IPS-NIHi7 (cell line): ENCODE data around the gene CRB3.
A peak's percentile ranks its signal among the peaks of the same experiment; 100 is the strongest.
"Not testable (repeated sequence)": the region's sequence is repeated elsewhere in the genome, so short reads cannot be mapped to it uniquely, and the experiment has no call there.

Experiments used
- DNase-seq: peaks from one replicate; pipeline ENCODE4 v3.0.0; 2012; ENCODE audit warnings: mixed read lengths; ENCODE audit errors: extremely low spot score

Gene CRB3

DNA sequence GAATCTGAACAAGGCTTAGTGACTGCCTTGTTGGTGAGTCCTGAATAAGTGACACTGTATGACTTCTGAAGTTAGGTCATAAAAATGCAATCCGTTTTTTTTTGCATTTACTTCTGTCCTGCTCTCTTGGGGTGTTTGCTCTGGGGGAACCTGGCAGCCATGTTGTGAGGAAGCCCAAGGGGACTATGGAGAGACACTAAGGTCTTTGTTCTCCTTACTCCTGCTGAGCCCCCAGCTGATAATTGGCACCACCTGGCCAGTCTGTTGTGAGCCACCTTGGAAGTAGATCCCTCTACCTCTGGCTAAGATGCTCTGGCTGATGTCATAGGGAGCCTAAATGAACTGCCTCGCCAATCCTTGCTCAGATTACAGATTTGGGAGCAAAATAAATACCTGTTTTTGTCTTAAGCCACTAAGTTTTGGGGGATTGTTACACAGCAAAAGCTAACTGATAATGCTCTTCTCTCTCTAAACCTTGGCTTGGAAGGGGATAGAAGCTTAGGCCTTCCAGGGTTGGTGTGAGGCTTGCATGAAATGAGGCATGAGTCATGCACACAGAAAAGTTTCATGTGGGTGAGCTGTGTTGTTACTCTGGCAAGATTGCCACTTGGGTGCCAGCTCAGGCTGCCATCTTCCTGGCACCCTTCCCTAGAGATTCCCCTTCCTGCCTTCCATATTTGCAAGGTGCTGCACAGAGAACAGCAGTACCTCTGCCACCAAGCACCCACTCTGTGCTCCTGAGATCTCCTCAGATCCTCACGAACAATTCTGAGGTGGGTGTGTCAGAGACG, 27.9 kb downstream of the CRB3 start:
- no peak for DNase-seq

GRCh38 chr19:6494438-6495036, 30.5 kb downstream of the CRB3 start:
- no peak for DNase-seq

- DNase-seq, result no peak
Measured at GRCh38 chr19:6495947-6496346, 31.9 kb downstream of the CRB3 start.

GRCh38 chr19:6498294-6499036, 34.4 kb downstream of the CRB3 start:
- DNase-seq, result no peak

GRCh38 chr19:6499052-6499790, 35.1 kb downstream of the CRB3 start:
- DNase-seq, result no peak

DNA sequence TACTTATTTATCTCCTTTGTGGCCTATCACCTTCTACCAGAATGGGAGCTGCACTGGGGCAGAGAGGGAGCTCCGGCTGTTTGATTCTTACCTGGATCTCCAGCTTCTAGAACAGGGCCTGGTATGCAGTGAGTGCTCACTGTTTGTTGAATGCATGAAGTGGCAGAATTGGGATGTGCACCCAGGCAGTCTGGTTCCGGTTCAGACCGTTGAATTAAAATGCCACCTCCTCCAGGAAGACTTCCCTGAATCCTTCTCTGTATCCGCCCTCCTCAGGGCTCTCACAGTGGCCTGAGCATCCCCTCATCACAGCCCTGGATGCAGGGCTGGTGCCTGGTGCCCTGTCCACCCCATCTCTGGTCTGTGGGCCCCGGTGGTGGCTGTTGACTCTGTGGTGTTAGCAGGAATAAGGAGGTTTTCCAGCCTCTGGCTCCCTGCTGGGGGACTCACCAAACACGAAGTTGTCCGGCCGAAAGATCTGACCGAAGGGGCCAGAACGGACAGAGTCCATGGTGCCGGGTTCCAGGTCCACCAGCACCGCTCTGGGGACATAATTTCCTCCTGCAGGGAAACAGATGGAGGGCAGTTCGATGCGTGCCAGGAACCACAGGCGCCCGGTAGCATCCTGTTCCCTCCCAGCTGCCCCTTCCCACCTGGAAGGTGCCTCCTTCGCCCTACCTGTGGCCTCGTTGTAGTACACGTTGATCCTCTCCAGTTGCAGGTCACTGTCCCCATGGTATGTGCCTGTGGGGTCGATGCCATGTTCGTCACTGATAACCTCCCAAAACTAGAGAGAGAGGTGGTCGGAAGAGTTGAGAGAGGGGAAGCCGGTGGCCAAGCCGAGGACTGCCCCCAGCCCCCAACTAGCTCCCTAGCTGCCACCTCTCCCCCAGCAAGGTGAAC, 37.0 kb downstream of the CRB3 start:
- no peak for DNase-seq

DNA sequence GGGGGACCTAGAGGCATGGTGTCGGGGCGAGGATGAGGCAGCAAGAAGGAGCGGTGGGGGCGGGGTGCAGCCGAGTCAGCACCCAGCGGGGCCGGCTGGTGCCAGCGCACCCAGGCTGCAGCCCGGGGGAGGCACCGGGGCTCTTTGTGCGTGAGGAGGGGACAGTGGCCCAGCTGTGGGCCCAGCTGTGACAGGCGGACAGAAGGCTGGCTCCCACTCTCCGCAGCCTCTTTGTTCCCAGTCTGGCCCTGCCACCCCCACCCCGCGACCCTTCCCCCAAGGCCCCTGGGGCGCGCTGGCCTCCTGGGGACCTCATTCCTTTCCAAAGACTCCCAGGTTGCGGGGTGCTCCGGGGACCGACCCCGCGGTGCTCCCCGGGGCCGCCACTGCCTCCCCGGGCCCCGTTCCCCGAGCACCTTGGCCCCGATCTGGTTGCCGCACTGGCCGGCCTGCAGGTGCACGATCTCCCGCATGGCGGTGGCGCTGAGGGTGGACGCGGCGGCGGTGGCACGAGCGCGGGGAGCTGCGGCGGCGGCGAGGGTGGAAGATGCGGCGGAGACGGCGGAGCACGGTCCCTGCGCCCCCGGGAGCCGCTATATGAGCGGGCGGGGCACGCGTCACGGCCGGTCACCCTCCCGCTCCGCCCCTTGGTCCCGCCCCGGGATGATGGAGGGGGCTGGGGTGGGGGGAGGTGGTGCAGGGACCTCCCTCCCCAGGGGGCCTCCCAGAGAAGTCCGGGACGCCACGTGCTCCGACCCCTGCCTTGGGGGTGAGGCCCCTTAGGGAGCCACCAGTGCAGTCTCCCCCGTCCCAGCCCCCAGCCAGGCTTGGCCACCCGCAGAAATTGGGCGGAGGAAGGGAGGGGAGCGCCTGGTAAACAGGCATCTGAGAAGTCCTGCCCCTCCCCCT, 37.9 kb downstream of the CRB3 start, which contains the start of gene TUBB4A:
Gene TUBB4A, minus strand, starts transcription at position 570 of the 909 bp plus-strand sequence. Its CDS starts 97 bp downstream, at position 473.
- peak; percentile 59 for DNase-seq

DNA sequence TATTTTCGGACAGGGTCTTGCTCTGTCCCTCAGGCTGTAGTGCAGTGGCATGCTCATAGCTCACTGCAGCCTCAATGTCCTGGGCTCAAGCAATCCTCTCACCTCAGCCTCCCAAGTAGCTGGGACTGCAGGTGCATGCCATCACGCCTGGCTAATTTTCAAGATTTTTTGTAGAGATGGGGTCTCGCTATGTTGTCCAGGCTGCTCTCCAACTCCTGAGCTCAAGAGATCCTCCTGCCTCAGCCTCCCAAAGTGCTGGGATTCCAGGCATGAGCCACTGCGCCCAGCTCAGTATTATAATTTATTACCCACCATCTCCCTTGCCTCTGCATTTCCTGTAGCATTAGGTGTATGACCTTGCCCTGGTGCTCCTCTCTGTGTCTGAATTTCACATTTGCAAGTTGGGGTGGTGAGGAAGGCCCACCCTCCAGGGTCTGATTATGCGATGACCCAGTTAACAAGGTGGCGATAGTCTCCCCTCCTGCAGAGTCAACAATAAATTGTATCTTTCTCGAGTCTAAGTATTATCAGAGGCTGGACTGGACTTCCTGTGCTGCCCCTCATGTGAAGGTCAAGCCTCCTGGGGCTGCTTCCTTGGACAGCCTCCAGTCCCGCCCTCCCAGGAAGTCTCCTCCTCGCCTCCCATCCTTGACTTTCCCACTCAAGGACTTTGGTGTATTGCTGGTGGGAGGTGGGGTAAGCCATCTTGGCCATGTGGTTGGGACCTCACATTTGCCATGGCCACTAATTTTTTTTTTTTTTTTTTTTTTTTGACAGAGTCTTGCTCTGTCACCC, 39.5 kb downstream of the CRB3 start:
- DNase-seq, result no peak

GRCh38 chr19:6508028-6508771, 44.1 kb downstream of the CRB3 start:
- not testable (repeated sequence) for DNase-seq

DNA sequence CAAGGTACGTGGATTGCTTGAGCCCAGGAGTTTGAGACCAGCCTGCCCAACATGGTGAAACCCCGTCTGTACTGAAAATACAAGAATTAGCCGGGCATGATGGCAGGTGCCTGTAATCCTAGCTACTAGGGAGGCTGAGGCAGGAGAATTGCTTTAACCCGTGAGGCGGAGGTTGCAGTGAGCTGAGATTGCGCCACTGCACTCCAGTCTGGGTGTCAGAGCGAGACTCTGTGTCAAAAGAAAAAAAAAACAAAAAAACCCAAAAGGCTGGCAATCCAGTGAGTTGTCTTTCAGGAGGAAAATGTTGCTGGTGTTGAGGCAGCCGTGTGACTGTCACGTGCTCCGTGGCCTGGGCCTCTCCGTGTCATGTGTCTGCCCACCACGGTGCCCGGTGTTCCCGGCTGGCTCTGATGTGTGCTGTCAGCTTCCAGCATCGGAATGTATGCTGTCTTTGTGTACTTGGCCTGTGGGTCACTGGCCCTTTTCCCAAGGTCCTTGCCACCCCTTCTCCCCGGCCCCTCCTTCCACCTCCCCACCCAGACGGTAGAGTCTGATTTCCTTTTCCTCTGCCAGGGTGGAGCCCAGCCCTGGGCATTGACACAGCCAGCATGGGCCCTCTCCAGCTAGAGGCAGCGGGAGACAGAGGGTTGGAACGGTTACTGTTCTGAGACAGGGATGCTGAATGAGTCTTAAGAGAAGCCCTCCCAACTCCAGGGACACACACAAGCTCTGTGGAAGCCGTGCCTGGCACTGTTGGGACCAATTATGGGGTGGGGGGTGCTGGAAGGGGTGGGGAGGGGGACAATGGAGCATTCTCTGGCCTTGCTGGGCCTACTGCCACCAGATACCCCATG, 45.3 kb downstream of the CRB3 start:
- DNase-seq, result no peak

DNA sequence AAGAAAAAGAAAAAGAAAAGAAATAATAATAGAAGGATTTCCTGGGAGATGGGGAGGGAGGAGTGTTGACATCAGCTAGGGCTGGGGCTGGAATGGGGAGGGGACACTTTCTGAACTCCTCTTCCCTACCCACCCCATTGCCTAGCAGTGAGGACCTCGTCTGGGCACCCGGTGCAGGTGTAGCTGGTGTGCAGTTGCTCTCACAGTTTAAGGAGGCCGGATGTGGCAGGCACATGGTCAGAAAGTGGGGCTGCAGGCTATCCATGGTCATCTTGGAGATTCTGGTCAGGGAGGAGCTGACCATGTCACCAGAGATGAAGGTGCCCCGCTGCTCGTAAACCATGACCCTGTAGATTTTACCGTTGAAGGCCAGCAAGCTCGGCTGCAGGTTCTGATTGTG, 46.5 kb downstream of the CRB3 start:
- no peak for DNase-seq

GRCh38 chr19:6514089-6514488, 50.0 kb downstream of the CRB3 start:
- no peak for DNase-seq

GRCh38 chr19:6514926-6515544, 51.0 kb downstream of the CRB3 start:
- DNase-seq, result no peak

- peak; percentile 99 for DNase-seq
Measured at GRCh38 chr19:6516018-6516658, 52.1 kb downstream of the CRB3 start.
